Measurements from ENCODE around the gene FUT7.

GRCh38 chr9:137016436-137016835 lies 15.5 kb downstream of the FUT7 start:
- TF ChIP-seq CTCF (IDR thresholded peaks at IDR 0.05 in 2 of 3, conservative IDR thresholded peaks at IDR 0.05 in 1 of 3; ENCODE audit: insufficient read depth in 2 of 3, low read depth in 1 of 3, low read length in 3 of 3) (no peak), CBX1 (IDR thresholded peaks at IDR 0.05; ENCODE audit: low read depth) (no peak), TARDBP (IDR thresholded peaks at IDR 0.05) (no peak), TAF15 (IDR thresholded peaks at IDR 0.05; ENCODE audit: low read depth, low read length) (no peak), FOXK1 (CRISPR knock-in tag; IDR thresholded peaks at IDR 0.05; ENCODE audit: borderline replicate concordance) (no peak), ZNF12 (CRISPR knock-in tag; IDR thresholded peaks at IDR 0.05) (no peak), GATAD2A (IDR thresholded peaks at IDR 0.05) (no peak), FOXA1 (IDR thresholded peaks at IDR 0.05; ENCODE audit: borderline replicate concordance) (no peak), POLR2AphosphoS5 (IDR thresholded peaks at IDR 0.05; ENCODE audit: control insufficient read depth, insufficient read depth, low read depth, low read length) (no peak)
